ENCODE data around the gene AFMID.

Gene AFMID

DNA sequence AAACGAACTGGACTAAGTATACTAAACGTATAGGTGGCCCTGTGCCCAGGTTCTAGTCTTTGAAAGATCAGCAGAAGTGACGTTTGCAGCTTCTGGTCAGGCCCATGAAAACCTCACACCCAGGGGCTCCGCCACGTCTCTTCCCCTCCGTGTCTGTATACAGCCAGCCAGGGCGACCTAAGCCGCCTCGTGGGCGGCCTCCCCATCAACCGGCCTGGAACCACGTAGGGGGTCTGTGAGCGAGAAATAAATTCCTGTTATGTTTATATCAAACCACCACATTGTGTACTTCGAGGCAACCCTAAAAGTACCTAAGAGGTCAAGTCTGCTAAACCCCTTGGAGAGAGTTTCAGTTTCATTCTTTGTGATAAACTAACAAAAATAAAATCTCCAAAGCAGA lies 7.1 kb upstream of the AFMID start:
- DNase-seq (ENCODE audit: low spot score): no peak

DNA sequence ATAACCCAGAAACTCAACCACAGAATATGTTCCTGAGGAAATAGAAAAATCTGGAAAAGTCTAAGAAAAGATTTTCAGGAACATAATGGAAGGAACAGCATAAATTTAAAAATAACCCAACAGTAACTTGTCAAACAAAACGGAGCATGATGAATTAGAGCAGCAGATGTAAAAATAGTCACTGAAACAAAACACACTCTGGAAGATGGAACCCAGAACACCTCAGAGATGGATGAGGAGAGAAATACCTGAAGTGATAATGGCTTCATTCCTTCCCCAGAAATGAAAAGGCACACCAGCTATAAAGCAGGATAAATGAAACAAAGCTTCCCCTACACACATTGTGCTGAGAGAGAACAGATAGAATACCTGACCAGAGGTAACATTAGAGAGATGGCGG lies 6.7 kb upstream of the AFMID start:
- no peak for DNase-seq (ENCODE audit: low spot score)

- no peak for DNase-seq (ENCODE audit: low spot score)
Observed at GRCh38 chr17:78182504-78182903, 4.7 kb upstream of the AFMID start.

DNA sequence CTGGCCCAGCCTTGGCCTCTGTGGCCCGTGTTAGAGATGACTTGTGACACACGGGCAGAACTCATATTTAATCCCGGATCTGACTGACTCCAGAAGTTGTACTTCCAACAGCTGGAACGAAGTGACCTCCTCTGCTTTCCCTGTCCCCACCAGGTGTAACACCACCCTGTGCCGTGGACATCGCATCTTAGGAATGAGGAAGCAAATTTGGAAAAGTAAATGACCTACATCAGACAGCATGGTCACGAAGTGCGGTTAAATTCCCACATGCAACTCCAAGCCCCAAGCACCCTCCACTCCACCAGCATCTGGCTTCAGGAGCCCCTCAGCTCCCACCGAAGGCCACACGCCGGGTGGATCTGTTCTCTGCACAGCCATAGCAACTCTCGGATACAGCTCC lies 3.2 kb upstream of the AFMID start:
- DNase-seq (ENCODE audit: low spot score): no peak

DNA sequence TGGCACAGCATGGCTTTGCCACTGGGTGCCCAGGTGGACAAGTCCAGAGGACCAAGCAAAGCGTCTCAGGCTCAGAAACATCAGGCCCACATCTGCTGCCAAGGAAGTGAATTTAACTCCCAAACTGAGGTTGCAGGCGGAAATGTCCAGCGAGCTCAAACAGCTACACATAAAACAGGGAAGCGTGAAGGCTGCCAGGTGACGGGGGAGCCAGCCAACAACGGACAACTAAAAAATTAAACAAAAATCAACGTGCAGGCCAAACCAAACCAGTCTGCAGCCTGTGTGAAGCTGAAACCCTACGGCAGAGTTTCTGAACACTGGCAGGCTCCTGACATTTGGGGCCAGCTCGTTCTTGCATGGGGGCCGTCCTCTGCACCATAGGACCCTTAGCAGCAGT lies 2.8 kb upstream of the AFMID start:
- no peak for DNase-seq (ENCODE audit: low spot score)

DNA sequence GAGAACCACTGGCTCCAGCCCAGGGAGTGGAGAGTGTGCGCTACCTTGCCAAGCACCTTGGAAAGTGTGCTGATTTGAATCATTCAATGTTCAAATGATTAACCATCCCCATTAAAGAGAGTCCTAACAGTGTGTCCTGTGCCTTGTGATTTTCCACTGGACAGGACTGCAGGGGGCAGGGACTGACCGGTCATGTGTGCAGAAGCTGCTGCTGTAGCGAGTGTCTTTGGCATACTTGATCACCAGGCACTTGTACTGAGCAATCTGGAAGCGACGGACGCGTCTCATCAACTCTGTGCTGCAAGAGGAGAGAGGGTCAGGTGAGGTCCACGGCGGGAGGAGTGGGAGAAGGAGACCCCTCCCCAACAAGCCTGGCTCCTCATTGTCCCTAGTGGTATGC lies 2.3 kb upstream of the AFMID start:
- no peak for DNase-seq (ENCODE audit: low spot score)

GRCh38 chr17:78185981-78186691 lies 1.0 kb upstream of the AFMID start:
- DNase-seq (ENCODE audit: low spot score): peak; percentile 49

GRCh38 chr17:78196716-78197115 lies 9.6 kb downstream of the AFMID start:
- no peak for DNase-seq (ENCODE audit: low spot score)

- no peak for DNase-seq (ENCODE audit: low spot score)
Observed at GRCh38 chr17:78197147-78197832, 10.1 kb downstream of the AFMID start.

DNA sequence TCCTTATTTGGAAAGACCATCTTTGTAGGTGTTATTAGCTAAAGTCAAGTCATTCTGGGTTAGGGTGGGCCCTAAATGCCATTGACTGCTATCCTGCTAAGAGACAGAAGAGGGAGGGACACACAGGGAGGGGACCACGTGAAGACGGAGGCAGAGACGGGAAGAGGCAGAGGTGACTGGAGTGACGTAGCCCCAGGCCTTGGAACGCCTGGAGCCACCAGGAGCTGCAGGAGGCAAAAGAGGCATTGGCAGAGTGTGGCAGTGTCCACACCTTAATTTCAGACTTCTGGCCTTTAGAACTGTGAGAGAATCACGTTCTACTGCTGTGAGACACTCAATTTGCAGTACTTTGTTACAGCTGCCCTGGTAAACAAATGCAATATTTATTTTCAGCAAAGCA lies 13.3 kb downstream of the AFMID start:
- DNase-seq (ENCODE audit: low spot score): no peak

- DNase-seq (ENCODE audit: low spot score): no peak
Observed at GRCh38 chr17:78202666-78203065, 15.5 kb downstream of the AFMID start.

- no peak for DNase-seq (ENCODE audit: low spot score)
Observed at GRCh38 chr17:78204387-78205123, 17.4 kb downstream of the AFMID start.

GRCh38 chr17:78205124-78205775 lies 18.1 kb downstream of the AFMID start:
- no peak for DNase-seq (ENCODE audit: low spot score)

- no peak for DNase-seq (ENCODE audit: low spot score)
Observed at GRCh38 chr17:78206298-78206697, 19.1 kb downstream of the AFMID start.

DNA sequence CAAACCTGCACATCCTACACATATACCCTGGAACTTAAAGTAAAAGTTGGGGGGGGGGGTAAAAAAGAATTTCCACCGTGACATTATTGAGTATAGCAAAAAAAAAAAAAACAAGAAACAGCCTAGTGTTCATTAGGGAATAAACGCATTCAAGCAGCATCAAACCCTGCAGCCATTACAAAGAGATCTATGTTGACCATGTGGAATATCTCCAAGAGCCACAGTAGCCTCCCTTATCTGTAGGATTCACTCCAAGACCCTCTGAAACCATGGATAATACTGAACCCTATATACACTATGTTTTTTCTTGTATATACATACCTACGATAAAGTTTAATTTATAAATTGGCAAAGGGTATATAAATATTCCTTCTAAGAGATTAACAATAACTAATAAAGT lies 21.3 kb downstream of the AFMID start:
- no peak for DNase-seq (ENCODE audit: low spot score)

DNA sequence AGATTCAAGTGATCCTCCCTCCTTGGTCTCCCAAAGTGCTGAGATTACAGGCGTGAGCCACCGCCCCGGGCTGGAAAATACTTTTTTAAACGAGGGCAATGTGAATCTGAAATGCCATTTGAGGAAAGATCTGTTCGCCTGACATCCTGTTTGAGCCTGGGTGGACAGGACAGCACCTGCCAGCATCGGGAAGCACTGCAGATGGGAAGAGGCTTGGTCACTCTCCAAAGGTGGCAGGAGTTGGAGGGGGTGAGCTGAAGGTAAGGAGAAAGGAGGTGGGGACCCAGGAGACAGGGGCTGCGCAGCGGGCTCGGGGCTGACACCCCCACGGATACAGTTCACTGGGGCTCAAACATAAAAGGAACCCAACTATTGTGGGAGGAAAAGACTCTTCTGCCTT lies 22.9 kb downstream of the AFMID start:
- no peak for DNase-seq (ENCODE audit: low spot score)

- DNase-seq (ENCODE audit: low spot score): no peak
Observed at GRCh38 chr17:78211032-78211431, 23.9 kb downstream of the AFMID start.

GRCh38 chr17:78214016-78214705 lies 27.0 kb downstream of the AFMID start, which contains the start of gene BIRC5:
Gene BIRC5 (plus strand): TSS chr17:78214253. CDS start chr17:78214317, 64 bp downstream.
- peak; percentile 85 for DNase-seq (ENCODE audit: low spot score)

- no peak for DNase-seq (ENCODE audit: low spot score)
Observed at GRCh38 chr17:78214706-78215061, 27.5 kb downstream of the AFMID start.

DNA sequence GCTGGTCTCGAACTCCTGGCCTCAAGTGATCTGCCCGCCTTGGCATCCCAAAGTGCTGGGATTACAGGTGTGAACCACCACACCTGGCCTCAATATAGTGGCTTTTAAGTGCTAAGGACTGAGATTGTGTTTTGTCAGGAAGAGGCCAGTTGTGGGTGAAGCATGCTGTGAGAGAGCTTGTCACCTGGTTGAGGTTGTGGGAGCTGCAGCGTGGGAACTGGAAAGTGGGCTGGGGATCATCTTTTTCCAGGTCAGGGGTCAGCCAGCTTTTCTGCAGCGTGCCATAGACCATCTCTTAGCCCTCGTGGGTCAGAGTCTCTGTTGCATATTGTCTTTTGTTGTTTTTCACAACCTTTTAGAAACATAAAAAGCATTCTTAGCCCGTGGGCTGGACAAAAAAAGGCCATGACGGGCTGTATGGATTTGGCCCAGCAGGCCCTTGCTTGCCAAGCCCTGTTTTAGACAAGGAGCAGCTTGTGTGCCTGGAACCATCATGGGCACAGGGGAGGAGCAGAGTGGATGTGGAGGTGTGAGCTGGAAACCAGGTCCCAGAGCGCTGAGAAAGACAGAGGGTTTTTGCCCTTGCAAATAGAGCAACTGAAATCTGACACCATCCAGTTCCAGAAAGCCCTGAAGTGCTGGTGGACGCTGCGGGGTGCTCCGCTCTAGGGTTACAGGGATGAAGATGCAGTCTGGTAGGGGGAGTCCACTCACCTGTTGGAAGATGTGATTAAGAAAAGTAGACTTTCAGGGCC lies 32.4 kb downstream of the AFMID start:
- DNase-seq (ENCODE audit: low spot score): no peak

DNA sequence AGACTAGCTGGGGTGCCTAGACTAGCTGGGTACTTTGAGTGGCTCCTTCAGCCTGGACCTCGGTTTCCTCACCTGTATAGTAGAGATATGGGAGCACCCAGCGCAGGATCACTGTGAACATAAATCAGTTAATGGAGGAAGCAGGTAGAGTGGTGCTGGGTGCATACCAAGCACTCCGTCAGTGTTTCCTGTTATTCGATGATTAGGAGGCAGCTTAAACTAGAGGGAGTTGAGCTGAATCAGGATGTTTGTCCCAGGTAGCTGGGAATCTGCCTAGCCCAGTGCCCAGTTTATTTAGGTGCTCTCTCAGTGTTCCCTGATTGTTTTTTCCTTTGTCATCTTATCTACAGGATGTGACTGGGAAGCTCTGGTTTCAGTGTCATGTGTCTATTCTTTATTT lies 35.9 kb downstream of the AFMID start:
- no peak for DNase-seq (ENCODE audit: low spot score)

Data from SW480 (cell line).